ENCODE measurements around the gene ATG7.

GRCh38 chr3:11364181-11364580, 92.0 kb downstream of the ATG7 start:
- TF ChIP-seq CTCF (IDR thresholded peaks at IDR 0.05) (no peak), POLR2A (IDR thresholded peaks at IDR 0.05) (no peak)

Measured in vagina (tissue), 2 donors.